ENCODE data around the gene HPSE2.
A peak's percentile ranks its signal among the peaks of the same experiment; 100 is the strongest.

The HPSE2 gene

DNA sequence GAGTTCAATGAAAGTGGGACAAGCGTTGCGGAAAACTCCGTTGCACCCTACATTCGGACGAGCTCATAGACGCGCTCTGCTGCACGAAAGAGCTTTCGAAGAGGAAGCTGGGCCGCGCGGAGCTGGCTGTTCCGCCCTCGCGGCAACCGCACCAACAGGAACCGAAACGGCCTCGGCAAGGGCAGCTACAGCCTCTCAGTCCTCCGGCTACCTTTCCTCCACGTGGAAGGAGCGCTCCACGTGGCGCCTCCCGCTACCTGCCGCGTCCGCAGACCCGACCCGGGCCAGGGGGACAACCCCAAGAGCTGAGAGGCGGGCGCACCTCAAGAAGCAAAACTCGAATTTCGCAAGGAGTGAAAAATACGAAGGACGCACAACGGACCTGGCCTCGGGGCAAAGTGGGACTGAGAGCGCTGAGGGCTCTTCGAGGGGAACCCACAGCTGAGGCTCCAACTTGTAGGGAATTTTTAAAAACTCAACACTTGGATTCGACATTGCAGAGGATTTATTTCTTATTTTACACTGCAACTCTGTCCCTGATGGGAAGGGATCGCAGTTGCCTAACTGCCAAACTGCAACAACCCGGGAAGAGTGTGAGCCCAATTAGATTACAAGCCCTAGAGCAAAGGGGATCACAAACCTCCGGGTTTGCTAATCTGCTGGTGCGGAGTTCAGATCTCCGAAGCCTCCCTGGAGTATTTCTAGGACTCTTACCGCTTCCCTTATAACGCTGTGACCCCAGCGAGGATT is 1.4 kb downstream of the HPSE2 start:
- peak overlapping the region; percentile 60 for H3K4me3 ChIP-seq (ENCODE audit: low read depth, low read length)

DNA sequence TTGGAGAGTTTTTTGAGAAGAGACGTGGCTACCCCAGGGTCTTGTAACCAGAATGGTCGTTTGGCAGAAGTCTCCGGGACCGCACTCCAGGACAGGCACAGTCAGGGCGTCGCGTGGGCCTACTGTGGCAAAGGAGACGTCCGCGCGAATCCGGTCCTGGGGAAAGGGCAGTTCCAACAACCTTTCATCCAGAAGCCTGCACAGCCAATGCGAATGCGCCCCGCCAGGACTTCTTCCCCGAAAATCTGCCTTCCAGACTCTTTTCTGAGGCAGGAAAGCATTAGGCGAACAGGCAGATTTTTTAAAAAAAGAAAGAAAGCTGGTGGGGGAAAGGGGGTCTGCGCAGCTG is 2.0 kb downstream of the HPSE2 start:
- Histone ChIP-seq H3K9me3 (ENCODE audit: control insufficient read depth, insufficient read depth, low read length) (no peaks in the 10 kb centered on the region), H3K36me3 (ENCODE audit: control insufficient read depth, insufficient read depth, low read length) (no peaks in the 10 kb centered on the region), H3K27ac (ENCODE audit: low read depth, low read length) (no peak overlapping the region), H3K4me1 (ENCODE audit: control insufficient read depth, insufficient read depth, low read length) (peaks cover 30% of the 10 kb centered on the region), H3K9ac (ENCODE audit: low read depth, low read length) (no peak overlapping the region), H3K4me3 (ENCODE audit: low read depth, low read length) (peak overlapping the region; percentile 60), H3K27me3 (ENCODE audit: control insufficient read depth, insufficient read depth, low read length) (peaks cover 100% of the 10 kb centered on the region)

More for the DNA sequence above, 1.4 kb downstream of the HPSE2 start:
- peaks cover 30% of the 10 kb centered on the region for H3K4me1 ChIP-seq (ENCODE audit: control insufficient read depth, insufficient read depth, low read length)
- no peaks in the 10 kb centered on the region for H3K36me3 ChIP-seq (ENCODE audit: control insufficient read depth, insufficient read depth, low read length)
- H3K9me3 ChIP-seq (ENCODE audit: control insufficient read depth, insufficient read depth, low read length) = no peaks in the 10 kb centered on the region
- H3K27me3 ChIP-seq (ENCODE audit: control insufficient read depth, insufficient read depth, low read length) = peaks cover 96% of the 10 kb centered on the region
- peak overlapping the region; percentile 35; the same call in 1 of the 2 replicates for H3K9ac ChIP-seq (ENCODE audit: low read depth, low read length)
- no peak overlapping the region for H3K27ac ChIP-seq (ENCODE audit: low read depth, low read length)

DNA sequence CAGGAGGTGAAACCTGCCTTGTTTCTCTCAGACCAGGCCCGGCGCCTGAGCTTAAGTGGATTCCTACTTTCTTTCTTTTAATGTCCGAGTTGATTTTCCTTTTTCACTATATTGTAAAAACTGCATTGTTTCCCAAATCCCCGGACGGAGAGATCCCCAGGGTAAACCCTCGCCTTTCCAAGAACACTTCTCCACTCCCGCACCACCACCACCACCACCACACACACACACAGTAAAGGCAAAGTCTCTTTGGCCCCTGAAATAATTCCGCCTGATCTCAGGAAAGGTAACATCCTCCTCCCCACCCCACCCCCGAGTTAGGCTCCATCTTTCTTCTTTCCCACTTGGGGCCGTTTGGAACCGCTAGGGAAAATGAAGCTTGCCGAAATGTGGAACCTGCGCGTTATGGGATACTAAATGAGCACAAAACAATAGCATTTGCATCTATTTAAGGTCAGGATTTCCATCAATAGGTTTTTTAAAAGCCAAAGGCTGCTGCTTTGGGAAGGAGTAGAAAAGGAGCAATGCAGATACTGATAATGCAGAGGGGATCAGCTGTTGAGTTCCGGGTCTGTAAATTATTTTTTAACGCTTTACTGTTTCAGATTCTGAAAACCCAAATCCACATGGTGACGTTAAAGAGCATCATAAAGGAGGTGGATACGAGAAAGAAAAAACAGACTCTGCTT is 2.5 kb downstream of the HPSE2 start:
- Histone ChIP-seq H3K9ac (ENCODE audit: low read depth, low read length) (no peak overlapping the region), H3K4me3 (ENCODE audit: low read depth, low read length) (peak overlapping the region; percentile 60), H3K4me1 (ENCODE audit: control insufficient read depth, insufficient read depth, low read length) (peaks cover 30% of the 10 kb centered on the region), H3K9me3 (ENCODE audit: control insufficient read depth, insufficient read depth, low read length) (no peaks in the 10 kb centered on the region), H3K36me3 (ENCODE audit: control insufficient read depth, insufficient read depth, low read length) (no peaks in the 10 kb centered on the region), H3K27ac (ENCODE audit: low read depth, low read length) (no peak overlapping the region), H3K27me3 (ENCODE audit: control insufficient read depth, insufficient read depth, low read length) (peaks cover 100% of the 10 kb centered on the region)

DNA sequence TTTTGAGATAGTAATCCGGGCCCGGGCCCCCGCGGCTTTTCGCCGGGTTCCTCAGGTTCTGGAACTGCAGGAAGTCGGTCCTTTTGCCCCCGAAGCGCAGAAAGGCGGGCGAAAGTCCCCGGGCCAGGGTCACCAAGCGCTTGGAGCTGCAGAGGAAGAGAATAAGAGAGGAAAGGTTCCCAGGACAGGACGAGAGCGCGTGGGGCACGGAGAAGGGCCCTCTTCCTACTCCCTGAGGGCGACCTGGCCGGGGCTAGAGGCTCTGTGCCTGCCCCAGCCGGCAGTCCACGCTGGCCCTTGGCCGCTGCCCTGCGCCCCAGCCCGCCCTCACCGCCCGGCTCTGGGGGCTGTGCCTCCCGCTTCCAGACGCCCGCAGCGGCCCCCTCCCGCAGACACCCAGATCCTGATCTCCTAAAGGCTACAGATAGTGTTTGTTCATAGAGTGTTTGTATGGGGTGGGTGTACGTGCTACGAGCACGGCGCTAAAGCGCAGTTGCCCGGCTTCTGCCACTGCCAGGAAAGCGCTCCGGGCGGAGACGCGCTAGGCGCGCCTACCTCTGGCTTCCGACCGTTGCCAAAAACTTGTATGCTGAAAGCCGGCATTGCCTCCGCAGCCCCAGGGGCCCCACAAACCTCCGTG is 3.2 kb downstream of the HPSE2 start:
- Histone ChIP-seq H3K36me3 (ENCODE audit: control insufficient read depth, insufficient read depth, low read length) (no peaks in the 10 kb centered on the region), H3K9me3 (ENCODE audit: control insufficient read depth, insufficient read depth, low read length) (no peaks in the 10 kb centered on the region), H3K27ac (ENCODE audit: low read depth, low read length) (no peak overlapping the region), H3K27me3 (ENCODE audit: control insufficient read depth, insufficient read depth, low read length) (peaks cover 97% of the 10 kb centered on the region), H3K4me3 (ENCODE audit: low read depth, low read length) (peak overlapping the region; percentile 60), H3K9ac (ENCODE audit: low read depth, low read length) (no peak overlapping the region), H3K4me1 (ENCODE audit: control insufficient read depth, insufficient read depth, low read length) (peaks cover 30% of the 10 kb centered on the region)

DNA sequence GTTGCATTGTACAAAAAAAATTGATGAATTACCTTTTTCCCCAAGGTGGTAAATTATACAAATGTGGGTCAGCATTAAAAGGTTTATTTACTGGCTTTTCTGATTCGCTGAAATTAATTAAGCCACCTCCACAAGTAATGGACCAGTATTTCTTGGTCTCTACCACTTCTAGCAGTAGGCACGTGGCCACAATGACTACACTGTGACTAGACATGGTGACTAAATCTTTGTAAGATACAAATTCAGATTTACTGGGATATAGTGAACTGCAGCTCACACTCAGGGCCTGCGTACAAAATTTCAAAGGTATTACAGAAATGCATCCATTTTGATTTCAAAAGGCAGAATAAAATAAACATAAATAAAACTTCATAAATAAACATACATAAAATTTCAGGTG is 10.9 kb downstream of the HPSE2 start:
- Histone ChIP-seq H3K9me3 (ENCODE audit: control insufficient read depth, insufficient read depth, low read length) (no peaks in the 10 kb centered on the region), H3K4me3 (ENCODE audit: low read depth, low read length) (no peak overlapping the region), H3K36me3 (ENCODE audit: control insufficient read depth, insufficient read depth, low read length) (no peaks in the 10 kb centered on the region), H3K27me3 (ENCODE audit: control insufficient read depth, insufficient read depth, low read length) (peaks cover 19% of the 10 kb centered on the region), H3K9ac (ENCODE audit: low read depth, low read length) (no peak overlapping the region), H3K4me1 (ENCODE audit: control insufficient read depth, insufficient read depth, low read length) (no peaks in the 10 kb centered on the region), H3K27ac (ENCODE audit: low read depth, low read length) (no peak overlapping the region)

DNA sequence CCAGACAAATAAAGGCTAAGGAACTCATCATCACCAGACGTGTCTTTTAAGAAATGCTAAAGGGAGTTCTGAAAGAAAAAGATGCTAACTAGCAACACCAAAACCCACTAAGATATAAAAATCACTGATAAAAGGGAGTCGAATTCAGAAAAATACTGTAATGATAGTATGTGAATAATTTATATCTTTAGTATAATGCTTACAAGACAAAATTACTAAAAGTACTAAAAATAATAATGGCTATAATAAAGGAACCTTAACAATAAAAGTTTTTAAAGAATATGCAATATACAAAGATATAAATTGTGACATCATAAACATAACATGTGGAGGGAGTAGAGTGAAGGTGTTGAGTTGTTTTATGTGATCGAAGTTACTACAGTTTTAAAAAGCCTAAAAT is 28.3 kb downstream of the HPSE2 start:
- no peaks in the 10 kb centered on the region for H3K4me1 ChIP-seq (ENCODE audit: control insufficient read depth, insufficient read depth, low read length)
- H3K4me3 ChIP-seq (ENCODE audit: low read depth, low read length) = no peak overlapping the region
- no peaks in the 10 kb centered on the region for H3K36me3 ChIP-seq (ENCODE audit: control insufficient read depth, insufficient read depth, low read length)
- H3K9me3 ChIP-seq (ENCODE audit: control insufficient read depth, insufficient read depth, low read length) = no peaks in the 10 kb centered on the region
- H3K27me3 ChIP-seq (ENCODE audit: control insufficient read depth, insufficient read depth, low read length) = no peaks in the 10 kb centered on the region
- H3K27ac ChIP-seq (ENCODE audit: low read depth, low read length) = no peak overlapping the region
- H3K9ac ChIP-seq (ENCODE audit: low read depth, low read length) = no peak overlapping the region

DNA sequence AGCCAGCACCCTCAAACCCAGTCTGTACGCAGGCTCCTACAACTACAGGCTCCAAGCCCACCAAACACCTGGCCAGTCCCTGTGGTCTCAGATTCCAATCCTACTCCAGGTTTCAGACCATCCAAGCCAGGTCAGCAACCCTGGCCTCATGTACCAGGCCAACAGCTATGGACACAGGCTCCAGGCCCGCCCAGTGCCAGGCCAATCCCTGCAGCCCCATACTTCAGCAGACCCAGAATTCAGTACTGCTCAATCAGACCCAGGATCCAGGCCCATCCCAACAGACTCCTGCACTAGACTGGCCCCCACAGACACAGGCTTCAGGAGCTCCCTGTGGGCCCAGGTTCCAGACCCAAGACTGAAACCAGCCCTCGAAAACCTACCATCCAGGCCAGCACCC is 32.3 kb downstream of the HPSE2 start:
- H3K9me3 ChIP-seq (ENCODE audit: control insufficient read depth, insufficient read depth, low read length) = no peaks in the 10 kb centered on the region
- H3K27me3 ChIP-seq (ENCODE audit: control insufficient read depth, insufficient read depth, low read length) = no peaks in the 10 kb centered on the region
- no peak overlapping the region for H3K4me3 ChIP-seq (ENCODE audit: low read depth, low read length)
- H3K9ac ChIP-seq (ENCODE audit: low read depth, low read length) = no peak overlapping the region
- H3K36me3 ChIP-seq (ENCODE audit: control insufficient read depth, insufficient read depth, low read length) = no peaks in the 10 kb centered on the region
- H3K27ac ChIP-seq (ENCODE audit: low read depth, low read length) = no peak overlapping the region
- H3K4me1 ChIP-seq (ENCODE audit: control insufficient read depth, insufficient read depth, low read length) = peaks cover 10% of the 10 kb centered on the region

DNA sequence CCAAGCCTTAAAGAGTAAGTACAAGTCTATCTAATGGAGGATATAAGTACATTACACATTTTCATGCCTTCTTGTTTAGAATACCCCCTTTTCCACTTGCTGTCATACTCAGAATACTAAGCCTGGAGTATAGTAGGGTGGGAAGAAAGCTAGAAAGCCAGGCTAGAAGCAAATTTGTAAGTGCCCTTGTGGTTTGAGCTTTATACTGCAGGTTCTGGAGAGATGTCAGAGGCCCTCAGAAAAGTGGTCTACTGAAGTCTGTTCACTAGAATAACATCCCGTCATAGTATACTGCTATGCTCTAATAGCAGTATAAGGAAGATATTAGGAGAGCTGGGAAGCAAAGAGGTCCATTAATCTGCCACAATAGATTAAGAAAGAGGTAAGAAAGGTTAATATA is 62.7 kb downstream of the HPSE2 start:
- Histone ChIP-seq H3K36me3 (ENCODE audit: control insufficient read depth, insufficient read depth, low read length) (no peaks in the 10 kb centered on the region), H3K4me1 (ENCODE audit: control insufficient read depth, insufficient read depth, low read length) (peaks cover 7% of the 10 kb centered on the region), H3K9me3 (ENCODE audit: control insufficient read depth, insufficient read depth, low read length) (no peaks in the 10 kb centered on the region), H3K27ac (ENCODE audit: low read depth, low read length) (no peak overlapping the region), H3K4me3 (ENCODE audit: low read depth, low read length) (no peak overlapping the region), H3K9ac (ENCODE audit: low read depth, low read length) (no peak overlapping the region), H3K27me3 (ENCODE audit: control insufficient read depth, insufficient read depth, low read length) (no peaks in the 10 kb centered on the region)

DNA sequence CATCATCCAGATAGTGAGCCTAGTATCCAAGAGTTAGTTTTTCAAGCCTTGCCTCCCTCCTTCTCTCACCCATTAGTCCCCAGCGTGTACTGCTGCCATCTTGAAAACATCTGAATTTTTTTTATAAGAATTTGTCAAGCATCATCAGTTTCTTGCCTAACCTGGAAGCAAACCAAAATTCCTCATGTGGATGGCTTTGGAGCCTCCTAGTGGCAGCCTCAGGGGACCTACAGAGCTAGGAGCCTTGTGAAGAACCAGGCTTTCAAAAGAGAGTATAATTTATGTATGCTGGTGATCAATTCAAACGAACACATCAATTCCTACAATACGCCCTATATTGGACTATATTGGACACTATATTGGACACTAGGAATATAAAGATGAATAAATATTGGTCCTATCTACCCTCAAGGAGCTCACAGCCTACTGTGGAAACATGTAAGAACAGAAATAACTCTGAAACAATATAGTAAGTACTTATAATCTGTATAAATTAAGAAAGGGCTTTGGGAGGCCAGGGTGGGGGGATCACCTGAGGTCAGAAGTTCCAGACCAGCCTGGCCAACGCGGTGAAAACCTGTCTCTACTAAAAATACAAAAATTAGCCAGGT is 63.4 kb downstream of the HPSE2 start:
- H3K4me1 ChIP-seq (ENCODE audit: control insufficient read depth, insufficient read depth, low read length) = peaks cover 7% of the 10 kb centered on the region
- no peak overlapping the region for H3K4me3 ChIP-seq (ENCODE audit: low read depth, low read length)
- no peaks in the 10 kb centered on the region for H3K9me3 ChIP-seq (ENCODE audit: control insufficient read depth, insufficient read depth, low read length)
- no peaks in the 10 kb centered on the region for H3K36me3 ChIP-seq (ENCODE audit: control insufficient read depth, insufficient read depth, low read length)
- H3K27ac ChIP-seq (ENCODE audit: low read depth, low read length) = no peak overlapping the region
- H3K9ac ChIP-seq (ENCODE audit: low read depth, low read length) = no peak overlapping the region
- H3K27me3 ChIP-seq (ENCODE audit: control insufficient read depth, insufficient read depth, low read length) = no peaks in the 10 kb centered on the region

DNA sequence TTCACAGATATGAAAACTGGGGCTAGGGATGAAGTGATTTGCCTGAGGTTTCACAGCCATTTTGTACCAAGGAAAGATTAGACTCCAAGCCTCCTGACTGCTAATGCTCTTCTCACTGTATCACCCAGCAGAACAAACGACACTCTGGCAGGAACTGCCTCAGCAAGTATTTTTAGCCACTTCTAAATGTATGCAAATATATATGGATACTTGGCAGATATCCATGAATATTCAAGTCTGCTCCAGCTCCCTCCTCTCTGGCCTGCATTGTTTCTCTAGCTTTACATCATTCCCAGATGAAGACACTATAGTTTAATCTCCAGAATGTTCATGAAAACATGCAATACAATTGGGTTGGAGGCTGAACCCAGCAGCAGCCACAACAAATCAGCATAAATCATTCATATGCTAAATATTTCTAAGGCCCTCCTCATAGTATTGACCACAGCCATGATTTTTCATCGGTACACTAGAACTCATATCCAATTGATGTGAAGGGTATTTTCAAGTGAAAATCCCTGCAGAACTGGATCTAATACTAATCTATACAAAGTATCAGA is 65.5 kb downstream of the HPSE2 start:
- no peaks in the 10 kb centered on the region for H3K27me3 ChIP-seq (ENCODE audit: control insufficient read depth, insufficient read depth, low read length)
- H3K9ac ChIP-seq (ENCODE audit: low read depth, low read length) = no peak overlapping the region; the same call in 1 of the 2 replicates
- no peaks in the 10 kb centered on the region for H3K9me3 ChIP-seq (ENCODE audit: control insufficient read depth, insufficient read depth, low read length)
- no peaks in the 10 kb centered on the region for H3K36me3 ChIP-seq (ENCODE audit: control insufficient read depth, insufficient read depth, low read length)
- no peak overlapping the region for H3K4me3 ChIP-seq (ENCODE audit: low read depth, low read length)
- H3K4me1 ChIP-seq (ENCODE audit: control insufficient read depth, insufficient read depth, low read length) = peaks cover 7% of the 10 kb centered on the region
- no peak overlapping the region for H3K27ac ChIP-seq (ENCODE audit: low read depth, low read length)
